Pancreas (tissue), 10 donors: ENCODE results near the gene DUOX1. TPM values are rescaled to one million over a fixed set of nuclear protein-coding genes. Genes with fewer than 3 reads are reported as not detected.
"Not testable (repeated sequence)": the region's sequence is repeated elsewhere in the genome, so short reads cannot be mapped to it uniquely, and the experiment has no call there.

Experiments used
- ATAC-seq, 4 donors: fragments of 200-7000 bp; cut with Tn5 transposase; one replicate each; pipeline versions ENCODE4 v1.8.0 to v1.9.1; 2020; ENCODE audit warnings: mild to moderate bottlenecking in 4 of 4, moderate library complexity in 4 of 4
- DNase-seq, 6 donors: peaks; one replicate each; pipeline ENCODE4 v3.0.0-alpha.2; 2020
- FAIRE-seq: peaks from 2 replicates; lab custom pipeline; 2012; peaks lifted over from hg19 to GRCh38; lab: Jason Lieb, UNC
- H3K27ac ChIP-seq, 4 donors: fragments of 200-600 bp; sonication (generic); 1 replicate in 3 of 4; 2 replicates in 1 of 4; pipeline versions ENCODE4 v1.5.0 to v1.8.0; 2020
- H3K27me3 ChIP-seq, 4 donors: fragments of 200-600 bp; one replicate each; pipeline ENCODE4 v1.8.0; 2021
- H3K36me3 ChIP-seq, 3 donors: fragments of 200-600 bp; sonication (generic) in 1 of 3; one replicate each; pipeline versions ENCODE4 v1.5.0 to v1.8.0; 2020 to 2021
- H3K4me1 ChIP-seq, 3 donors: fragments of 200-600 bp; one replicate each; pipeline ENCODE4 v1.8.0; 2021
- H3K4me3 ChIP-seq, 4 donors: fragments of 200-600 bp; sonication (generic) in 2 of 4; one replicate each; pipeline versions ENCODE4 v1.5.0 to v1.8.0; 2020 to 2021
- H3K9me3 ChIP-seq, 4 donors: fragments of 200-600 bp; one replicate each; pipeline ENCODE4 v1.8.0; 2021
- CTCF ChIP-seq, 4 donors: fragments of 200-600 bp; sonication (generic) in 3 of 4; IDR thresholded peaks; one replicate each; pipeline versions ENCODE4 v1.5.0 to v1.8.0; 2021; ENCODE audit warnings: antibody characterized with exemption in 4 of 4
- WGBS, 2 donors: extraction: QIAGEN DNeasy Blood & Tissue Kit; methylation state at CpG; one replicate each; pipeline ENCODE4 v1.1.7; 2013; 5-methylcytosine and 5-hydroxymethylcytosine counted together
- intact Hi-C, 3 donors: fragments of 100-400 bp; cut with DNase I; formaldehyde crosslinking; loops; one replicate each; pipeline versions ENCODE4 v1.11.1 to v1.14.2; 2022
- polyA plus RNA-seq, 2 donors: library from polyadenylated mRNA; stranded (reverse); fragments of 200-250 nt; gene quantifications; one replicate each; pipeline ENCODE4 v1.2.3, GENCODE V29; 2013
- total RNA-seq, 6 donors: library from RNA; stranded (reverse); fragmentation: NEBNext Ultra II Directional in 4 of 6; extraction: Animal tissue kit (Norgen Biotek cat#: 25700) in 4 of 6; gene quantifications; one replicate each; pipeline versions ENCODE4 v1.2.1 to v1.2.4, GENCODE V29; 2021 to 2023
- donor health status: healthy with polysubstance abuse.
- donor health status: DM: no; HTN: no; CAD: no; lungs with moderate emphysema.
- donor health status: DM: no; HTN: no; CAD: no.
- donor health status: control.
- donor health status: control.
- donor health status: Bipolar disorder and iron deficiency.
- donor health status: DM: yes; HTN: yes; CAD: no.
- donor health status: DM: no; HTN: no; CAD: no.
- donor health status: DM: no; HTN: no; CAD: no.
- donor health status: DM: yes; HTN: yes; CAD: no.

Gene DUOX1
- total RNA-seq = under 1 TPM; 0.14 to 0.97 (median 0.47) TPM
- polyA plus RNA-seq = under 1 TPM; 0.16 to 0.27 TPM

DNA sequence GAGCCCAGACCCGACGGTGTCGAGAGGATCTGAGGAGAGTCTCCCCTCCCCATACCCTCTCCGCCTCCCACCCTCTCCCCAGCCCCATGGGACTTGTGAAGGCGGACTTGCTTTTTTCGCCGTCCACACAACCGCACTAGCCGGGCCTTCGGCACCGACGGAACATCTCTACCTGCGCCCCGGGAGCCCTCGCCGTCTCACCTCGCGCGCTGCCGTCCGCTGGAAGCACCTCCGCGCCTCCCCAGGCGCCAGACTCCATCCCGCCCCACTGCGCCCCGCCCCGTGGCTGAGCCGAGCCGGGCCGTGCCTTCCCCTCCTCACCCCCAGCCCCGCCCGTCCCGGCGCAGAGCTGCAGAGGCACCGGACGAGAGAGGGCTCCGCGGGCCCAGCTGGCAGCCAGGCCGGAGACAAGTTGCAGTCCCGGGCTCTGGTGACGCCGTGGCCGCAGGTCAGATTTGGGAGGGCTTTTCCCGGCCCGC lies at the start of gene DUOX1, which contains the start of gene DUOXA1:
DUOX1 (plus strand) TSS at position 344 of the 479 bp plus-strand sequence. CDS start 1,973 bp downstream, outside the sequence.
DUOXA1 (minus strand) TSS at position 229 of the 479 bp plus-strand sequence. CDS start 6,865 bp downstream, outside the sequence.
- H3K36me3 ChIP-seq = no peaks in the 10 kb centered on the region
- no peaks in the 10 kb centered on the region for H3K4me1 ChIP-seq
- no peaks in the 10 kb centered on the region for H3K9me3 ChIP-seq
- intact Hi-C loops = no loop called here
- peak in 2 of 6 donors; percentile 10 to 63 for DNase-seq
- peaks cover 0 to 7% (median 2%) of the 10 kb centered on the region in 4 donors for H3K27me3 ChIP-seq
- H3K4me3 ChIP-seq = peak within 1 kb of the TSS in 1 of 4 donors; percentile 11
- no peak for FAIRE-seq
- no peak for TF ChIP-seq CTCF (IDR thresholded peaks at IDR 0.05)
- H3K27ac ChIP-seq = no peak within 1 kb of the TSS
- peak; percentile 33 to 61 (median 56) for ATAC-seq
- WGBS, 2 donors = 23 to 29% methylated on average over 46 of the region's 46 CpGs

DNA sequence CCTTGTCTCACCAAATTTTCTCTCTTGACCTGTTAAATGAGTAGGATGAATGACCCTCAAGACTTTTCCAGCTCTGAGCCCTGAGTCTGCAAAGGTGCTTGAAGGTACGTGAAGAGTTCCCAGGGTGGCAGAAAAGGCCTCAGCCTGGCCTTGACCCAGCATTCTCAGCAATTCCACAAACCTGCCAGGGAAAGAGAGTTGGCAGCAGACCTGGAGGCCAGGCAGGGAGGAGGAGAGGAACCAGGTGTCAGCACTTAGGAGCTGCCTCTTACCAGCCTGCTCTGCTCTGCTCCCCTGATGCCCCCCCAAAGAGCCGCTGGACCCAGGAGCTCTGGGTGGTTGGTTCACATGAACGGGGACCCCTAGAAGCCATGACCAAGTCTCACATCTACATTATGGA lies 49.2 kb upstream of the DUOX1 start:
- H3K27ac ChIP-seq, FAIRE-seq, H3K4me3 ChIP-seq, H3K27me3 ChIP-seq, H3K9me3 ChIP-seq, intact Hi-C loops, H3K36me3 ChIP-seq: not testable (repeated sequence)
- H3K4me1 ChIP-seq = peaks cover 0 to 21% (median 7%) of the 10 kb centered on the region in 3 donors
- DNase-seq = peak in 2 of 6 donors; percentile 9 to 41
- ATAC-seq = peak in 3 of 4 donors; percentile 36 to 63 (median 57)
- 81% methylated on average over 2 of the region's 3 CpGs for WGBS, 2 donors

- H3K36me3 ChIP-seq, intact Hi-C loops, H3K9me3 ChIP-seq, H3K27ac ChIP-seq, H3K27me3 ChIP-seq, H3K4me3 ChIP-seq, ATAC-seq, FAIRE-seq, DNase-seq: not testable (repeated sequence)
- 89 to 95% methylated on average over 10 of the region's 10 CpGs for WGBS, 2 donors
- peaks cover 0 to 21% (median 7%) of the 10 kb centered on the region in 3 donors for H3K4me1 ChIP-seq
Observed at GRCh38 chr15:45082412-45082811, 47.4 kb upstream of the DUOX1 start.

DNA sequence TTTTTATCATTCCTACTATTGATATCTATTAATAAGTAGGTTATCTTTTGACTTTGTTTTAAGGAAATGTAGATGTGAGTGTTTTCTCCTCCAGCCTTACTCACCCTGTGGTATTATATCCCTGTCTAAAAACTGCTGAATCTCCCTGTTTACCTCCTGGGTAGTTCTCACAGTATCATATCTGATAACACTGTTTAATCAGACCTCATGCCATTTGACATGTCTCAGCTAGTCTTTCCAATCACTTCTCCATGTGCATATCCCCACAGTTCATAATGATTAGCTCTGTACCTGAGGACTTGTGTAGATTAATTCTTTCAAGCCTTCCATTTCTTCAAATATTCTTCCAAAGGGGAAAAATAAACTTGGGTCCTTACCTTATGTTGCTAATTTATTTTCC lies 46.6 kb upstream of the DUOX1 start:
- peak; percentile 36 to 75 (median 62) for ATAC-seq
- H3K4me3 ChIP-seq = no peak overlapping the region
- intact Hi-C loops = no loop called here
- peak overlapping the region in 1 of 4 donors; percentile 19 for H3K27ac ChIP-seq
- TF ChIP-seq CTCF (IDR thresholded peaks at IDR 0.05) = no peak
- no peak for DNase-seq
- FAIRE-seq = no peak
- peaks cover 0 to 14% (median 7%) of the 10 kb centered on the region in 3 donors for H3K4me1 ChIP-seq
- H3K27me3 ChIP-seq = no peaks in the 10 kb centered on the region
- H3K36me3 ChIP-seq = no peaks in the 10 kb centered on the region
- H3K9me3 ChIP-seq = no peaks in the 10 kb centered on the region

DNA sequence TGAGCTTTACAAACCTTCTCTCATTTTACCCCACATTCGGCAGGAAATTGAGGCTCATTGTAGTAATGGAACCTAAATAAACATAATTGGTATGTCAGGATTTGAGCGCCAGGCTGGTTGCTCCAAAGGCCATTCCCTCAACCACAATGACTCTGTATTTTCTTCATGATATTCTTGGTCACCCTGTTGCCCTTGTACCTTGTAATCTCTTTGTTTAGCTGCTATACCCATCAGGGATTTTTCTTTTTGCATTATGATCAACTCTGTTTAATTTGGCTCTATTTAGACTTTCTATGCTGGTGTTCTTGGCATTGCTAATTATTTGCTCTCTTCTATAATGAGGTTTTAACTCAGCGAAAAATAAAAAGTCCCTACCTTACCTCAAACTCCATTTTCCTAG lies 45.6 kb upstream of the DUOX1 start:
- H3K4me3 ChIP-seq = no peak overlapping the region
- H3K9me3 ChIP-seq = no peaks in the 10 kb centered on the region
- FAIRE-seq = no peak
- no peak overlapping the region for H3K27ac ChIP-seq
- intact Hi-C loops = no loop called here
- no peaks in the 10 kb centered on the region for H3K27me3 ChIP-seq
- peak in 2 of 4 donors; percentile 28 to 39 for ATAC-seq
- TF ChIP-seq CTCF (IDR thresholded peaks at IDR 0.05) = no peak
- H3K36me3 ChIP-seq = no peaks in the 10 kb centered on the region
- WGBS, 2 donors = 55 to 67% methylated on average over 3 of the region's 3 CpGs
- DNase-seq = no peak
- peaks cover 0 to 14% (median 7%) of the 10 kb centered on the region in 3 donors for H3K4me1 ChIP-seq

DNA sequence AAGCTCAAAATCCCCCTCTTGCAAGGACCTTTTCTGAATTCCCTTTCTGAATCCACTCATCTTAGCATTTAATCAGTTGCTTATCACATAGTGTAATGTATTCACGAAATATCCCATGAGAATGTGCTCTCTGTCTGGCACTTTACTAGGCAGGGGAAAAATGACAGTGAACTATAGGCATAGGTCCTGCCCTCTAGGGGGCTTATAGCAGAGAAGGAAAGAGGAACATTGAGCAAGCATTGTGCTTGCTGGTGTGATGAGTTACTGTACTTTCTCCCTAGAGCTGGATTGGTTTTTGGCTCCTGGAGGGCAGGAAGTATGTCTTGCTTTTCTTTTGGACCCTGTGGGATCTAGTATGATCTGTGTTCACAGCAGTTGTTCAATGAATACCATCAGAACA lies 42.3 kb upstream of the DUOX1 start:
- TF ChIP-seq CTCF (IDR thresholded peaks at IDR 0.05) = no peak
- 67 to 68% methylated on average over 1 of the region's 1 CpG for WGBS, 2 donors
- Histone ChIP-seq H3K9me3 (no peaks in the 10 kb centered on the region), H3K27me3 (no peaks in the 10 kb centered on the region), H3K4me3 (no peak overlapping the region), H3K4me1 (peaks cover 0 to 10% (median 7%) of the 10 kb centered on the region in 3 donors), H3K36me3 (no peaks in the 10 kb centered on the region), H3K27ac (no peak overlapping the region)
- DNase-seq = no peak
- ATAC-seq = no peak
- intact Hi-C loops = no loop called here
- no peak for FAIRE-seq
